Endothelial cell of umbilical vein (primary cell): ENCODE results near the gene RBMS2. TPM values are rescaled to one million over a fixed set of nuclear protein-coding genes. Genes with fewer than 3 reads are reported as not detected.

Experiments
- BruUV-seq: library from RNA; stranded (reverse); fragments of 400-500 nt; replicated peaks from 2 replicates; lab custom pipeline; 2021; lab: Mats Ljungman, UMichigan
- CTCF ChIA-PET: fragments of 300-600, 350-600 bp; sonication (Branson Sonifier 250); formaldehyde crosslinking; loops from one replicate; lab custom pipeline; 2021; ENCODE audit warnings: antibody characterized with exemption, inconsistent platforms; lab: Charles Lee
- POLR2A ChIA-PET: fragments of 300-600, 350-600 bp; sonication (Branson Sonifier 250); formaldehyde crosslinking; loops from one replicate; lab custom pipeline; 2021; ENCODE audit warnings: antibody characterized with exemption, inconsistent platforms; lab: Charles Lee
- DNase-seq: peaks from one replicate; pipeline ENCODE4 v3.0.0-alpha.2; 2011; ENCODE audit warnings: low read depth, low spot score
- FAIRE-seq: peaks from 2 replicates; lab custom pipeline; 2011; peaks lifted over from hg19 to GRCh38; lab: Jason Lieb, UNC
- H2AFZ ChIP-seq: 2 replicates; pipeline ENCODE4 v1.6.0; 2012; ENCODE audit warnings: low read depth, low read length, control low read depth, inconsistent platforms
- H3K27ac ChIP-seq: 2 replicates; pipeline ENCODE4 v1.5.1; 2011; ENCODE audit warnings: low read depth, mild to moderate bottlenecking, control low read depth, low read length, moderate library complexity; ENCODE audit not compliant: insufficient read depth
- H3K27me3 ChIP-seq, 2 experiments: 2 replicates each; pipeline versions ENCODE4 v1.6.0 to v1.6.1; 2011; ENCODE audit warnings: low read length in 2 of 2, mixed read lengths in 1 of 2; ENCODE audit not compliant: control insufficient read depth in 2 of 2, insufficient read depth in 2 of 2
- H3K36me3 ChIP-seq, 2 experiments: 2 replicates in 1 of 2; 3 replicates in 1 of 2; pipeline ENCODE4 v1.5.1; 2011; ENCODE audit warnings: low read length in 2 of 2, mild to moderate bottlenecking in 1 of 2, moderate library complexity in 1 of 2; ENCODE audit not compliant: control insufficient read depth in 2 of 2, insufficient read depth in 2 of 2; ENCODE audit errors: extremely low read depth in 1 of 2
- H3K4me1 ChIP-seq: 3 replicates; pipeline ENCODE4 v1.5.1; 2011; ENCODE audit warnings: mild to moderate bottlenecking, low read length; ENCODE audit not compliant: control insufficient read depth, insufficient read depth; ENCODE audit errors: extremely low read depth
- H3K4me2 ChIP-seq: 2 replicates; pipeline ENCODE4 v1.6.1; 2011; ENCODE audit warnings: low read length, control low read depth, mixed read lengths; ENCODE audit not compliant: insufficient read depth
- H3K4me3 ChIP-seq, 3 experiments: fragments of 200-600 bp in 1 of 3; sonication (generic), shearing (Covaris generic) in 1 of 3; replicated peaks in 1 of 3; 2 replicates each; pipeline ENCODE4 v1.5.1; 2011 to 2016; ENCODE audit warnings: control low read depth in 3 of 3, low read length in 3 of 3, mild to moderate bottlenecking in 2 of 3, inconsistent platforms in 1 of 3, low read depth in 1 of 3, moderate library complexity in 1 of 3; ENCODE audit not compliant: insufficient read depth in 1 of 3
- H3K79me2 ChIP-seq: 2 replicates; pipeline ENCODE4 v1.6.0; 2012; ENCODE audit warnings: low read length, inconsistent platforms; ENCODE audit not compliant: control insufficient read depth, insufficient read depth
- H3K9ac ChIP-seq: replicated peaks from 2 replicates; pipeline ENCODE3; 2011; ENCODE audit warnings: low read length, control low read depth; ENCODE audit not compliant: insufficient read depth; ENCODE audit errors: extremely low read depth
- H3K9me1 ChIP-seq: replicated peaks from 3 replicates; pipeline ENCODE4 v1.6.0; 2011; ENCODE audit warnings: mild to moderate bottlenecking, low read length; ENCODE audit not compliant: control insufficient read depth, insufficient read depth; ENCODE audit errors: extremely low read depth
- H3K9me3 ChIP-seq: replicated peaks from 2 replicates; pipeline ENCODE4 v1.5.1; 2012; ENCODE audit warnings: low read length, inconsistent platforms; ENCODE audit not compliant: control insufficient read depth, insufficient read depth
- H4K20me1 ChIP-seq: replicated peaks from 2 replicates; pipeline ENCODE3; 2011; ENCODE audit warnings: mild to moderate bottlenecking, low read length; ENCODE audit not compliant: control insufficient read depth, insufficient read depth; ENCODE audit errors: extremely low read depth
- EZH2 ChIP-seq: IDR thresholded peaks from 2 replicates; pipeline ENCODE4 v1.6.1; 2012; ENCODE audit warnings: borderline replicate concordance, low read depth, mild to moderate bottlenecking, moderate library complexity, low read length, inconsistent platforms; ENCODE audit not compliant: severe bottlenecking
- MAX ChIP-seq: IDR thresholded peaks from 2 replicates; pipeline ENCODE4 v1.6.1; 2011; ENCODE audit not compliant: insufficient read depth, insufficient read length
- POLR2A ChIP-seq: IDR thresholded peaks from 2 replicates; pipeline ENCODE4 v1.6.1; 2012; ENCODE audit warnings: low read depth, mild to moderate bottlenecking, control low read depth, low read length
- POLR2AphosphoS5 ChIP-seq: IDR thresholded peaks from 2 replicates; pipeline ENCODE4 v1.6.1; 2012; ENCODE audit warnings: low read depth, mild to moderate bottlenecking, control low read depth, low read length, moderate library complexity; ENCODE audit not compliant: insufficient read depth
- dilution Hi-C: fragments of 300-500 bp; cut with MboI; formaldehyde crosslinking; loops from one replicate; pipeline ENCODE4 v1.15.0; 2019; ENCODE audit warnings: low sequenced_read_pairs; ENCODE audit not compliant: extremely low pct_ligation_motif_present
- intact Hi-C: fragments of 100-400 bp; cut with micrococcal nuclease; formaldehyde crosslinking; loops from one replicate; pipeline ENCODE4 v1.10.0; 2022
- polyA plus RNA-seq, 4 experiments: library from polyadenylated mRNA; depleted of rRNA in 3 of 4; stranded (reverse) in 3 of 4; unstranded in 1 of 4; fragments of >200 nt; gene quantifications; 2 replicates each; pipeline versions ENCODE4 v1.2.1 to v1.2.3, GENCODE V29; 2011 to 2012; ENCODE audit warnings: missing spikeins in 1 of 4
- total RNA-seq: library from RNA; stranded (reverse); gene quantifications from 2 replicates; pipeline ENCODE4 v1.2.3, GENCODE V29; 2021

RBMS2 gene
- total and polyA plus RNA-seq, 2 donors (not counting 3 experiments of a cell fraction or from before 2014, with no cell fraction given): 66.8 to 103 TPM

GRCh38 chr12:56629459-56630179 lies 108.0 kb downstream of the RBMS2 start:
- ChIA-PET POLR2A (interaction anchor here (1.0 to 1.4 kb wide), 2 partner anchors 7 to 433 kb away, joined by 3 to 5 read pairs; no protein-coding TSS in a partner anchor), CTCF (interaction anchor here (0.7 to 1.9 kb wide), 8 partner anchors 20 to 510 kb away, joined by 3 to 9 read pairs (median 3); partner anchors contain the start of gene SMARCC2)
- no peak for TF ChIP-seq MAX
- TF ChIP-seq POLR2A: peak; percentile 24
- no peaks in the 10 kb centered on the region for H3K9me3 ChIP-seq
- no peaks in the 10 kb centered on the region for H4K20me1 ChIP-seq
- H2AFZ ChIP-seq: peak overlapping the region; percentile 7
- H3K27me3 ChIP-seq: no peaks in the 10 kb centered on the region
- intact Hi-C loops (no loop called here), dilution Hi-C loops (no loop called here)
- peaks cover 61% of the 10 kb centered on the region for H3K79me2 ChIP-seq
- H3K9ac ChIP-seq: peak overlapping the region; percentile 74
- no peak for FAIRE-seq
- DNase-seq: peak; percentile 21
- peak overlapping the region; percentile 87 to 99 (median 89) for H3K4me3 ChIP-seq
- H3K9me1 ChIP-seq: no peaks in the 10 kb centered on the region
- peaks cover 34% of the 10 kb centered on the region for H3K4me1 ChIP-seq
- H3K4me2 ChIP-seq: peak overlapping the region; percentile 91
- peak overlapping the region; percentile 66 for H3K27ac ChIP-seq
- H3K36me3 ChIP-seq: peaks cover 0 to 1% of the 10 kb centered on the region in 2 experiments
- TSS peak; percentile 81 for BruUV-seq

- FAIRE-seq (peak; percentile 76), DNase-seq (peak; percentile 73)
- TF ChIP-seq EZH2: no peak
- TF ChIP-seq MAX: peak; percentile 16
- TF ChIP-seq POLR2AphosphoS5: peak; percentile 54
- H3K79me2 ChIP-seq: peaks cover 58% of the 10 kb centered on the region
- no peaks in the 10 kb centered on the region for H4K20me1 ChIP-seq
- BruUV-seq: no TSS peak
- ChIA-PET CTCF (no interaction called here), POLR2A (no interaction called here)
- H3K27me3 ChIP-seq: no peaks in the 10 kb centered on the region
- peak within 1 kb of the TSS; percentile 91 for H3K4me2 ChIP-seq
- H2AFZ ChIP-seq: peak within 1 kb of the TSS; percentile 7
- H3K27ac ChIP-seq: peak within 1 kb of the TSS; percentile 66
- dilution Hi-C loops (no loop called here), intact Hi-C loops (no loop called here)
- peaks cover 34% of the 10 kb centered on the region for H3K4me1 ChIP-seq
- no peaks in the 10 kb centered on the region for H3K9me1 ChIP-seq
- peak within 1 kb of the TSS; percentile 74 for H3K9ac ChIP-seq
- H3K9me3 ChIP-seq: no peaks in the 10 kb centered on the region
- peaks cover 0 to 1% of the 10 kb centered on the region in 2 experiments for H3K36me3 ChIP-seq
- peak within 1 kb of the TSS; percentile 87 to 99 (median 89) for H3K4me3 ChIP-seq
These were observed 108.6 kb downstream of the RBMS2 start, which contains the start of gene BAZ2A for GRCh38 chr12:56630180-56630632. Gene BAZ2A, minus strand, starts transcription at chr12:56630326. Its CDS starts 12,796 bp downstream, at chr12:56617530.
